ENCODE measurements around the gene XPNPEP3. TPM values are rescaled to one million over a fixed set of nuclear protein-coding genes. Genes with fewer than 3 reads are reported as not detected.
"Not testable (repeated sequence)": the region's sequence is repeated elsewhere in the genome, so short reads cannot be mapped to it uniquely, and the experiment has no call there.

The XPNPEP3 gene
- total RNA-seq, 1 donor = 19.0 TPM

DNA sequence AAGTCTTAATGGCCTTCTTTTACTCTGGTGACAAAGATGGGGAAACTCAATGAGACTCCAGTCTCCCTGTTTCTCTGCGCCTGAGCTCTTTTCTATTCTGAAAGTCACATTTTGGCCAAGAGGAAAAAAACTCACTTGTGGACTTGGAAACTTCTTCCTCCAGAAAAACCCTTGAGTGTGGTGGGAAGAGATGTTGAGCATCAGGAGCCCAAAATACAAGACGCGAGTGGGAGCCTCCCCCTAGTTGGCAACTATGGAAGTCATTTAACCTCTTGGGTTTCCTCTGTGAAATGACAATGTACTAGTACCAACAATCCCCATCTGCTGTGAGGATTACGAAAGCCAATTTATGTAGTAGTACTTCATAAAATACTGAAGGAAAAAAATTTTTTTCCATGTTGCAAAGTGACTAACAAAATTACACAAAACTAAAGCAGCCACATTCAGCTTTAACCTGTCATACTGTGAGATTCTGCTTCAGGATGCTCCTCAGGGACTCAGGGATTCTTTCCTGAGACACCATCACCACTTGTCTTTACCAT, 37.3 kb upstream of the XPNPEP3 start:
- peak overlapping the region; percentile 100 for H3K4me3 ChIP-seq (ENCODE audit: low read depth, low read length)
- DNase-seq (ENCODE audit: low read depth) = peak; percentile 60
- TF ChIP-seq, protein P1, sequence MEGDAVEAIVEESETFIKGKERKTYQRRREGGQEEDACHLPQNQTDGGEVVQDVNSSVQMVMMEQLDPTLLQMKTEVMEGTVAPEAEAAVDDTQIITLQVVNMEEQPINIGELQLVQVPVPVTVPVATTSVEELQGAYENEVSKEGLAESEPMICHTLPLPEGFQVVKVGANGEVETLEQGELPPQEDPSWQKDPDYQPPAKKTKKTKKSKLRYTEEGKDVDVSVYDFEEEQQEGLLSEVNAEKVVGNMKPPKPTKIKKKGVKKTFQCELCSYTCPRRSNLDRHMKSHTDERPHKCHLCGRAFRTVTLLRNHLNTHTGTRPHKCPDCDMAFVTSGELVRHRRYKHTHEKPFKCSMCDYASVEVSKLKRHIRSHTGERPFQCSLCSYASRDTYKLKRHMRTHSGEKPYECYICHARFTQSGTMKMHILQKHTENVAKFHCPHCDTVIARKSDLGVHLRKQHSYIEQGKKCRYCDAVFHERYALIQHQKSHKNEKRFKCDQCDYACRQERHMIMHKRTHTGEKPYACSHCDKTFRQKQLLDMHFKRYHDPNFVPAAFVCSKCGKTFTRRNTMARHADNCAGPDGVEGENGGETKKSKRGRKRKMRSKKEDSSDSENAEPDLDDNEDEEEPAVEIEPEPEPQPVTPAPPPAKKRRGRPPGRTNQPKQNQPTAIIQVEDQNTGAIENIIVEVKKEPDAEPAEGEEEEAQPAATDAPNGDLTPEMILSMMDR (IDR thresholded peaks at IDR 0.05; ENCODE audit: insufficient read depth, low read depth, low read length) = no peak

DNA sequence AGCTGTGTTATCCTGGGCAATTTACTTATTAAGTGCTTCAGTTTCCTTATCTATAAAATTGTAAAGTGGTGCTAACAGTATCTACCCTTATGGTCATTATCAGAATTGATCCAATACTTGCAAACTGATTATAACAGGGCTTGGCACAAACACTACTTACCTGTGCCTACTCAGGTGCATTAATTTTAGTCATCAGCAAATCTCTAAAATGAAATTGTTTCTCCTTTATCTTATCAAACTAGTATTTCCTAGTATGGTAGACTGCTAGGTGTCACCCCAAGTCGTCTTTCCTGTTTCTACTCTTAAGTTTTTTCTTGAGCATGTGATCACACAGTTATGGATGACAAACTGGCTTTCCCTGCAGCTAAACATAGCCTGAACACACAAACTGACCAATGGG, 33.5 kb upstream of the XPNPEP3 start:
- DNase-seq (ENCODE audit: low read depth) = no peak
- TF ChIP-seq, protein P1 (IDR thresholded peaks at IDR 0.05; ENCODE audit: insufficient read depth, low read depth, low read length) = no peak

DNA sequence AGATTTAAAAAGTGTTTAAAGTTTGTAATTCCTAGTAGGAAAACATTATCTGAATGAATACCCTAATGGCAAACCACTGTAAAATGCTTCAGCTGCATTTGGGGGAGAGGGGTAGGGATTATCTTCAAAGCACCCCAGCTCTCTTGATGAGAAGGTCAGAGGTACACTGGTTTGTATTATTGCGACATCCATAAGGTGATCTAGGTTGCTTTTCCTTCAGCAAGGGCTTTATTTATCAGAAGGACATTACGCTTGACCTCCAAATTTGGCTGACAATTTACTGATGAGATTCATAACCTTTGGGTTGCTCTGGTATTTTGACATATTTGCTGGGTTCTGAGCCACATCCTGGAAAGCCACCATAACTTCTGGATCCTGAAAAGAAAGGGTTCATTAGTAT, 30.7 kb upstream of the XPNPEP3 start:
- not testable (repeated sequence) for H3K4me3 ChIP-seq (ENCODE audit: low read depth, low read length); DNase-seq (ENCODE audit: low read depth)

More for the DNA sequence above, 33.5 kb upstream of the XPNPEP3 start:
- no peak overlapping the region for H3K4me3 ChIP-seq (ENCODE audit: low read depth, low read length)

DNA sequence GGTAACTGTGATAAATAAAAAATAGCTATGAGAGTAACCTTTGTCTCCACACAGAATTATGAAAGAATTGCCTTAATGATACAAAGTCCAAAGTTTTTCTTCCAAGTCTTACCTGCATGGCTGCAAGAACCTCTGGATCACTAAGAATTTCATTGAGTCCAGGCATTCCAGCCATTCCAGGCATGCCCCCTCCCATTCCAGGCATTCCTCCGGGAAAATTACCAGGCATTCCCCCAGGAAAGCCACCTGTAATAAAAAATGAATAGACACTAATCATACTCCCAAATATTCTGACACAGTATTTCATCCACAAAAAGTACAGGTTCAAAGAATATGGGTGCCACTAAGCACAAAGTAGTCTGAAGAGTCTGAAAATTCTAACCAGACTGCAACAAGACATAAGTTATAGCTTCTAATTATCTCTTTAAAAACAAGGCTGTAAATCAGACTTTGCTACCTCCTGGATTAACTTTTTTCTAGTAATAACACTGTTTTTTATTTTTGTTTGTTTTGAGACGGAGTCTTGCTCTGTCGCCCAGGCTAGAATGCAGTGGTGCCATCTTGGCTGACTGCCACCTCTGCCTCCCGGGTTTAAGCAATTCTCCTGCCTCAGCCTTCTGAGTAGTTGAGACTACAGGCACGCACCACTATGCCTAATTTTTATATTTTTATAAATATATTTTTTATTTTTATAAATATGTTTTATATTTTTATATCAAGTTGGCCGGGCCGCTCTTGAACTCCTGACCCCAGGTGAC, 29.8 kb upstream of the XPNPEP3 start:
- no peak overlapping the region for H3K4me3 ChIP-seq (ENCODE audit: low read depth, low read length)
- TF ChIP-seq, protein P1 (IDR thresholded peaks at IDR 0.05; ENCODE audit: insufficient read depth, low read depth, low read length) = no peak
- no peak for DNase-seq (ENCODE audit: low read depth)

GRCh38 chr22:40829131-40829530, 27.8 kb upstream of the XPNPEP3 start:
- no peak overlapping the region for H3K4me3 ChIP-seq (ENCODE audit: low read depth, low read length)
- TF ChIP-seq, protein P1 (IDR thresholded peaks at IDR 0.05; ENCODE audit: insufficient read depth, low read depth, low read length) = no peak
- no peak for DNase-seq (ENCODE audit: low read depth)

DNA sequence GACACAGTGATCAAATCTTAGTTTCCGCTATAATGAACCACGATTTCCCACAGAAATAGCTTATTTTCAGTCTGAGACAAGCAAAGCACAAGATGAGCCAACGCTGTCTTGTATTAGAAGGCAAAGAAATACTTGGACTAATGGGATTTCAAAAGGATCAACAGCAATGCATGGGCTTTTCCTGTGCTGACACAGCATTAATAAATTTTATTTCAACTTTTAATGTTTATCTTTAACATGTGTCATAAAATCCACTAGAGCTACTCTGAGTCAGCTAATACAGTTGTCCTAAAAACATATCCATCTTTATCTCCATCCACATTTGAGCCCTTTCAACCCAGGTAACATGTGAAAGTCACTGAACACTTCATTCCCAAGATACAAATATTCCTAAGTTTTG, 22.3 kb upstream of the XPNPEP3 start:
- TF ChIP-seq, protein P1 (IDR thresholded peaks at IDR 0.05; ENCODE audit: insufficient read depth, low read depth, low read length) = no peak
- no peak overlapping the region for H3K4me3 ChIP-seq (ENCODE audit: low read depth, low read length)
- no peak for DNase-seq (ENCODE audit: low read depth)

- DNase-seq (ENCODE audit: low read depth) = no peak
- no peak overlapping the region for H3K4me3 ChIP-seq (ENCODE audit: low read depth, low read length)
- TF ChIP-seq, protein P1 (IDR thresholded peaks at IDR 0.05; ENCODE audit: insufficient read depth, low read depth, low read length) = no peak
Observed at GRCh38 chr22:40838486-40838885, 18.5 kb upstream of the XPNPEP3 start.
